ENCODE data around the gene OTOP1.
"Not testable (repeated sequence)": the region's sequence is repeated elsewhere in the genome, so short reads cannot be mapped to it uniquely, and the experiment has no call there.

OTOP1 gene

GRCh38 chr4:4268776-4269175 lies 42.0 kb upstream of the OTOP1 start:
- no peak overlapping the region for H3K4me3 ChIP-seq (replicated peaks in 1 of 2; ENCODE audit: low read depth in 2 of 2, low read length in 2 of 2)
- no peak for TF ChIP-seq CTCF (IDR thresholded peaks at IDR 0.05; ENCODE audit: low read depth, low read length)

GRCh38 chr4:4267981-4268380 lies 41.3 kb upstream of the OTOP1 start:
- DNase-seq (ENCODE audit: low read depth in 2 of 2) = peak in 1 of 2 donors; percentile 46
- H3K4me3 ChIP-seq (replicated peaks in 1 of 2; ENCODE audit: low read depth in 2 of 2, low read length in 2 of 2) = no peak overlapping the region
- no peak for TF ChIP-seq CTCF (IDR thresholded peaks at IDR 0.05; ENCODE audit: low read depth, low read length)

More at GRCh38 chr4:4268776-4269175, 42.0 kb upstream of the OTOP1 start:
- DNase-seq (ENCODE audit: low read depth in 2 of 2) = no peak

GRCh38 chr4:4260185-4260751 lies 33.5 kb upstream of the OTOP1 start:
- peak; percentile 65 for TF ChIP-seq CTCF (IDR thresholded peaks at IDR 0.05; ENCODE audit: low read depth, low read length)
- DNase-seq (ENCODE audit: low read depth in 2 of 2) = peak; percentile 86 to 88
- no peak overlapping the region for H3K4me3 ChIP-seq (replicated peaks in 1 of 2; ENCODE audit: low read depth in 2 of 2, low read length in 2 of 2)

GRCh38 chr4:4259484-4260100 lies 32.9 kb upstream of the OTOP1 start:
- no peak overlapping the region for H3K4me3 ChIP-seq (replicated peaks in 1 of 2; ENCODE audit: low read depth in 2 of 2, low read length in 2 of 2)
- TF ChIP-seq CTCF (IDR thresholded peaks at IDR 0.05; ENCODE audit: low read depth, low read length) = no peak
- DNase-seq (ENCODE audit: low read depth in 2 of 2) = no peak

GRCh38 chr4:4257705-4258104 lies 31.0 kb upstream of the OTOP1 start:
- not testable (repeated sequence) for DNase-seq (ENCODE audit: low read depth in 2 of 2); H3K4me3 ChIP-seq (replicated peaks in 1 of 2; ENCODE audit: low read depth in 2 of 2, low read length in 2 of 2)

- DNase-seq (ENCODE audit: low read depth in 2 of 2) = peak in 1 of 2 donors; percentile 27
- no peak overlapping the region for H3K4me3 ChIP-seq (replicated peaks in 1 of 2; ENCODE audit: low read depth in 2 of 2, low read length in 2 of 2)
- no peak for TF ChIP-seq CTCF (IDR thresholded peaks at IDR 0.05; ENCODE audit: low read depth, low read length)
Observed at GRCh38 chr4:4256799-4257198, 30.1 kb upstream of the OTOP1 start.

GRCh38 chr4:4254666-4255065 lies 27.9 kb upstream of the OTOP1 start:
- no peak overlapping the region for H3K4me3 ChIP-seq (replicated peaks in 1 of 2; ENCODE audit: low read depth in 2 of 2, low read length in 2 of 2)
- TF ChIP-seq CTCF (IDR thresholded peaks at IDR 0.05; ENCODE audit: low read depth, low read length) = no peak
- DNase-seq (ENCODE audit: low read depth in 2 of 2) = no peak

Measured in cardiac fibroblast (primary cell).